Upper lobe of left lung (tissue), 4 donors: ENCODE data around the gene ZMIZ2.

ENCODE experiments used
- CTCF ChIP-seq, 6 experiments: fragments of 450-650 bp in 4 of 6; fragments of 200-600 bp in 2 of 6; sonication (generic) in 2 of 6; IDR thresholded peaks; one replicate each; pipeline ENCODE4 v1.5.1; 2016 to 2019; ENCODE audit warnings: antibody characterized with exemption in 6 of 6
- EP300 ChIP-seq, 4 donors: sonication (generic); formaldehyde crosslinking; IDR thresholded peaks; one replicate each; pipeline ENCODE4 v1.5.1; 2017; ENCODE audit warnings: antibody characterized with exemption in 4 of 4, control low read depth in 2 of 4
- POLR2A ChIP-seq, 4 donors: fragments of 450-650 bp; IDR thresholded peaks; one replicate each; pipeline ENCODE4 v1.5.1; 2016 to 2017; ENCODE audit warnings: antibody characterized with exemption in 4 of 4, mild to moderate bottlenecking in 2 of 4
- POLR2AphosphoS5 ChIP-seq, 2 donors: sonication (generic); formaldehyde crosslinking; IDR thresholded peaks; one replicate each; pipeline ENCODE4 v1.5.1; 2017; ENCODE audit warnings: antibody characterized with exemption in 2 of 2

- TF ChIP-seq CTCF (IDR thresholded peaks at IDR 0.05) = no peak
- no peak for TF ChIP-seq POLR2A (IDR thresholded peaks at IDR 0.05)
- no peak for TF ChIP-seq POLR2AphosphoS5 (IDR thresholded peaks at IDR 0.05)
- TF ChIP-seq EP300 (IDR thresholded peaks at IDR 0.05) = no peak
Measured at GRCh38 chr7:44808914-44809393, 60.3 kb downstream of the ZMIZ2 start.
